HG02610 (cell line): ENCODE data around the gene PTGIS.
A peak's percentile ranks its signal among the peaks of the same experiment; 100 is the strongest.

ENCODE experiments used
- ATAC-seq: cut with Tn5 transposase; IDR thresholded peaks from one replicate; pipeline ENCODE4 v1.9.1; 2021; ENCODE audit warnings: mild to moderate bottlenecking, moderate library complexity; ENCODE audit not compliant: unreplicated experiment

The PTGIS gene

DNA sequence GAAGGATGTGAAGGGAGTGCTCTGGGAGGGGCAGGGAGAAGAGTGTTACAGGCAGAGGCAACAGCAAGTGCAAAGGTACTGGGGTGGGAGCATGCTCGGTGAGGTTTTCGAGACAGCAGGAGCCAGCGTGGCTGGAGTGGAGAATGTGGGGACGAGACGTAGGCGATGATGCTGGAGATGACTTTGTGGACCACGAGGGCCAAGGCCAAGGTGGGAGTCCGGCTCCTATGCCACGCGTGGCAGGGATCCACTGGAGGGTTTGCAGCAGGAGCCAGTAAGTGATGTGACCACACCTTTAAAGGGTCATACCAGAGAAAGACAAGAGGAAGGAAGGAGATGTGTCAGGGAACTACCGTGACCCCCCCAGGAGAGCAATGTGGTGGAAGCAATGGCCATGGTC lies 7.3 kb downstream of the PTGIS start:
- no peak for ATAC-seq

DNA sequence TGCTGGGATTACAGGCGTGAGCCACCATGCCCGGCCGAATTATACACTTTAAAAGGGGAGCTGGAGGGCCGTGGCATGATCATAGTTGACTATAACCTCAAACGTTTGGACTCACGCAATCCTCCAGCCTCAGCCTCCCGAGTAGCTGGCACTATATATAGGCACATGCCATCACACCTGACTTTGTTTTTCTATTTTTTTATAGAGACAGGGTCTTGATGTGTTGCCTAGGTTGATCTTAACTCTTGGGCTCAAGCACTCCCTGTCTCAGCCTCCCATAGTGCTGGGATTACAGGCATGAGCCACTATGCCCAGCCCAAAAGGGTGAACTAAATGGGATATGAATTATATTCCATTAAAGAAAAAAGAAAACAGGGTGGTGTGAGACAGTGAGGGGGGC lies 7.8 kb downstream of the PTGIS start:
- ATAC-seq: no peak

DNA sequence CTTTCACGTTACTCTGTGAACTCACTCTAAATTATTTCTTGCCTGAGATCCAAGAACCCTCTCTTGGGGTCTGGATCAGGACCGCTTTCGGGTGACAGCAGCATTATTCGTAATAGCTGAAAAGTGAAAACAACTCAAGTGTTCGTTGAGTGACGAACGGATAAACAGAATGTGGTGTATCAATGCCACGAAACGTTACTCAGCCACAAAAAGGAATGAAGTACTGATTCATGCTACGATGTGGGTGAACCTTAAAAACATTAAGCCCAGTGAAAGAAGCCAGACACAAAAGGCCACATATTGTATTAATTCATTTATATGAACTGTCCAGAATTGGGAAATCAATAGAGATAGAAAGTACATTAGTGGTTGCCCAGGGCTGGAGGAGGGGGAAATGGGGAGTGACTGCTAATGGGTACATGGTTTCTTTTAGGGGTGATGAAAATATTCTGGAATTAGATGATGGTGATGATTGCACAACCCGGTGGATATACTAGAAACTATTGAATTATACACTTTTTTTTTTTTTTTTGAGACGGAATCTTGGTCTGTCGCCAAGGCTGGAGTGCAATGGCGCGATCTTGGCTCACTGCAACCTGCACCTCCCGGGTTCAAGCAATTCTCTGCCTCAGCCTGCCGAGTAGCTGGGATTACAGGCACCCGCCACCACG lies 8.4 kb downstream of the PTGIS start:
- no peak for ATAC-seq

DNA sequence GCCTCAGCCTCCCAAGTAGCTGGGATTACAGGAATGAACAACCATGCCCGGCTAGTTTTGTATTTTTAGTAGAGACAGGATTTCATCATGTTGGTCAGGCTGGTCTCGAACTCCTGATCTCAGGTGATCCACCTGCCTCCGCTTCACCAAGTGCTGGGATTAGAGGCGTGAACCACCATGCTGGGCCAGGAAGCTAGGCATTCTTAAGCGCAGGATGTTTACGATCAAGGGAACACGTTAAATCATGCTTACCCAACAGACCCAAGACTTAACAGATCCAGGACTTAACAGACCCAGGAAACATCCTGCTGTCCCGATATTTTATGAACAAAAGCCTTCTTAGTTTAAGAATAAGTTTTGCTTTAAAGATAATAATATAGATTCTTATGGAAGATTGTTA lies 9.1 kb downstream of the PTGIS start:
- ATAC-seq: no peak

DNA sequence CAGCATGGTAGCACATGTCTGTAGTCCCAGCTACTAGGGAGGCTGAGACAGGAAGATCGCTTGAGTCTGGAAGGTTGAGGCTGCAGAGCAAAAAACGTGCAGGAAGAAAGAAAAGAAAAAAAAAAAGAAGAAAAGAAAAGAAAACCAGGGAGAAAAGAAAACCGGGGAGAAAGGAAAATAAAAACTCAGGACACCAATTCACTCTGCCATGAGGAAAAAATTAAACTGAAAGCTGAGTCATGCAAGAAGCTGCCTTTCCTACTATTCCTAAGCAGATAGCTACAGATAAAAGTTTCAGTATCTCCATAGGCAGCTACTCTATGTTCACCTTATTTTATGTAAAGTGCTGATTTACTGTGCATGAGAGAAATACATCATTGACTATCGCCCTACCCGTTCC lies 10.5 kb downstream of the PTGIS start:
- no peak for ATAC-seq

DNA sequence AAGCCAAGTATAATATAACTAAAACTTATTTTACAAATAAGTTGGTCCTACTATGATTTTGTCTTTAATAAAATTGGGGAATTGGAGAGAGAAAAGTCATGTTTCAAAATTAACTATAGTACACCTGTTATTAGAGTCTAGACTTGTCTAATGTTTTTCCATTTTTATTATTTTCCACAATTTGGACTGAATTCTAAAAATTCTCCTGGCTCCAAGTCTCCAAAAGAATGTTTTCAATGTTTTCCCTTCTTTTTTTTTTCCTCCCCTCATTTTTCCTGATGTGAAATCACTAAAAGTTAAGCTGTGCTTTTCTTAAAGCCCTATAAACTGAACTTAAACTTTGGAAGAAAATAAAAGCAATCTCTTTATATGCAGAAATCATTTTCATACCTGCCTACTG lies 11.3 kb downstream of the PTGIS start:
- ATAC-seq: no peak

DNA sequence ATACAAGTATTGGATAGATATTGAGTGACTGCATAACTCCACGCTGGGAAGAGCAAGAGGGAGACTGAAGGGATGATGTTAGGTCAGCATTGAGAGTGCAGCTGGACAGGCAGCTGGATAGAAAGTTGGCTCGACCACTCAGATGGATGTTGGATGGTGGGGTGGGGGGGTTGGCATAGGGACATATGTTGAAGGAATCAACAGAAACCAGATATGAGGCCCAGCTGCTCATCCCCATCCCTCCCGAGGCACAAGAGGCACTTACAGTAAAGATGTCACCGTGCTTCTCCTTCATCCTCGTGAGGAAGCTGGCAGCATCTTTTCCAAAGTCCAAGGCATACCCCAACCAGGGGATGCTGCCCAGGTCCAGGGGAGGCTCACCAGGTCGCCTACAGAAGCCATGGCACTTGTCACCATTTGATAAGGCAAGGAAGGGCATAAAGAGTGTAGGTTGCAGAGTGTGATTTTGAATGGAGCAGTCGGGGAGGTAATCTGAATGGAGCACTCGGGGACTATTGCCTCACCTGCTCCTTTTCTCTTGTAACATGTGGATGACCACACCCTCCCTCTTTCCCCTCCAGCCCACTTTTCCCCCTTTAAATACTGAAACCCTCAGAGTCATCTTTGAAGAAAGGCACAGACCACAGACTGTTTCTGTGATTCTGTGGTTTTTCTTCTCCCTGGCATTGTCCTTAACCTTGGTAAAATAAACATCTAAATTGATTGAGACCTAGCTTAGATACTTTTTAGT lies 18.0 kb downstream of the PTGIS start:
- ATAC-seq: no peak

DNA sequence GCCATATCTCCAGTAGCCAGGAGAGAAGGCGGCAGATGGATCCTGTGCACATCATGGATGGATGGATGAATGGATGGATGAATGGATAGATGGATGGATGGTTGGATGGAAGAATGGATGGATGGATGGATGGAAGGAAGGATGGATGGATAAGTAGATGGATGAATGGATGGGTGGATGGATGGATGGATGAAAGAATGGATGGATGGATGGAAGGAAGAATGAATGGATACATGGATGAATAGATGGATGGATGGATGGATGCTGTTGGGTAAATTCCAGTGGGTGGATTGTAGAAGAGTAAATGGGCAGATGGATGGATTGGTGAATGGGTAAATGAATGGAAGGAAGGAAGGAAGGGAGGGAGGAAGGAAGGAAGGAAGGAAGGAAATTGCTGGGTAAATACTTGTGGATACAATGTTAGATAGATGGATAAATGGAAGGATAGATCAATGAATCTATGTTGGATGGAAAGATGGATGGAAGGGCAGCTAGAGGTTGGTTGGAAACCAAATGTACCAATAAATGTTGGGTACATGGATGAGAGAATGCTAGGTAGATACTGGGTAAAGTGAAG lies 19.5 kb downstream of the PTGIS start:
- ATAC-seq: no peak

DNA sequence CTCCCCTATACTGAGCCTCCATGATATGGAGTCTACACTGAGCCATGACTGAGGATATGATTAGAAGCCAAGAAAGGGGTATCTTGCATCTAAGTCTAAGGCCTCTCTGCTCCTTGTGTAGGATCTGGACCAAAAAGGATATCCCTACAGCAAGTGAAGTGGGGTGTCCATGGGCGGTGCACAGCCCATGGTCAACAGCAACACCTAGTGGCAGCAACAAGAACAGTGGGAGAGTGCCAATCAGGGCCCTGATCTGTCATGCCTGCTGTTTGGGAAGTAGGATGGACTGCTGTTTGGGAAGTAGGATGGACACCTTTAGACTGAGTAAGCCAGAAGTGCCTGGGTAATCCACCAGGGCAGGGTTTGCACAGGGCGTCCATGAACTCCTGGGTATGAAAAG lies 22.4 kb downstream of the PTGIS start:
- no peak for ATAC-seq

DNA sequence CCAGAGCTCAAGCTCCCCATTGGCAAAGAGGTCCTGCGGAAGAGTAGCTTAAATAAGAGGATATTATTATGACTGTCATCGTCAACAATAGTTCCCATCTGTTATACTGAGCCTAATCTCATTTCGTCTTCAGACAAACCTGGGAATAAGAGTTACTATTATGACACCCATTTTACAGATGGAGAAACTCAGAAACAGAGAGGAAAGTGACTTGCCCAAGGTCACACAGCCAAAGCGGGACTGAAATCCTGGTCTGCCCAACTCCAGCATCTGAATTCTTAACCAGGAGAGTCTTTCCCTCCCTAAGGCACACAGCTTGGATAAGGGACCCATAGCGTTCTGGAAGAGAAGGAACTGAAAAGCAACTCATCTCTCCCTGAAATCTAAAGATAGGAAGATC lies 23.4 kb downstream of the PTGIS start:
- no peak for ATAC-seq

DNA sequence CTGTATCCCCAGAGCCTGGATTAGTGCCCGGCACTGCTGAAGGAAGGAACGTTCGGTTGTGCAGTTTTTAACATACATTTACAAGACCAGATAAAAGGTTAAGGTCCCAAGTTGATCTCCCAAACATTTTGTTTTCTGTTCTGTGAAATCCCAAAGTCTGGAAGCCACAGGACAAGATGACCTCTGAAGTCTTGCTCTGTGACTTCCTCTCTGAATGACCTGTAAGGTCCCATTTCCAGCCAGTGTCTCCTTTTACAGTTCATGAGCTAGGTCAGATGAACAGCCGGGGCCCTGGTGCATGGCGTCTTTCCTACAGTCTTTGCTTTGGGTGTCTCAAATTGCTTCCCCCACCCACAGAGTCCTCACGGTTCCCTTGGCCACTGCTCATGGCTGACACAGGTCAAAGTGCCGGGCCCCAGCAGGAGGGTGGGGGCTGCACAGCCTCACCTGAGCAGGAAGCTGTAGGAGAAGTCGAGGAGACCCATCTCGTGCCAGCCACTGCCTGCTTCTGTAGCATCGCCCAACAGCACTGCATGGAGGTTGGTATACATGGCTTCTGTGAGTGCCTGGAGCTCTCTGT lies 24.0 kb downstream of the PTGIS start:
- no peak for ATAC-seq

DNA sequence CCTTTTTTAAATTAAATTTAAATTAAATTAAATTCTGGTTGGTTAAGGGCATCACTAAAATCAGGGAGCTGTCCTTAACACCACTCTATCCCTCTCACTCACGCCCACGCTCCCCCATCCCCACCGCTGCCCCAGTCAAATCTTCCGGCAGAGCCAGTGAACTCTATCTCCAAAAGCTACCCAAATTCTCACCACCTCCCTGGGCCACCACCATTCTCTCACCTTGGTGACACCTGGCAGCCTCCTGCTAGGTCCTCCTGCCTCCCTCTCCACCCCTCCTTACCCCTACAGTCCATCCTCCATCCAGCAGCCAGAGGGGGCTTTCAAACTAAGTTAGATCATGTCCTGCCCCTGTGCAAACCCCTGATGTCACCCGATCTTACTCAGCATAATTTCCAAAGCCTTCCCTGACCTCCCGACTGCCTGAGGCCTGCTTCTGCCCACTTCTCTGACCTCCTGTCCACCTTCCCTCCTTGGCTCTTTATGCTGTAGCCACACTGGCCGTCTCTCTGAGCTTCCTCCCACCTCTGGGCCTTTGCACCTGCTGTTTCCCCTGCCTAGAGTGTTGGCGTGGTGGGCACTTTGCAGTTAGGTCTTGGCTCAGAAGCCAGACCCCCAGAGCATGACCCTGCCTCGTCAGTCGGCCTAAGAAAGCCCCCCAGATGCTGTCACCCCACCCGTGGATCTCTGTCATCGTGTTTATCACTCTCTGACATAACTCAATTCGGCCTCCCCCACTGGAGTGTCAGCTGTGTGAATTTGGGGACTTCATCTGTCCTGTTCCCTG lies 24.7 kb downstream of the PTGIS start:
- ATAC-seq: no peak

DNA sequence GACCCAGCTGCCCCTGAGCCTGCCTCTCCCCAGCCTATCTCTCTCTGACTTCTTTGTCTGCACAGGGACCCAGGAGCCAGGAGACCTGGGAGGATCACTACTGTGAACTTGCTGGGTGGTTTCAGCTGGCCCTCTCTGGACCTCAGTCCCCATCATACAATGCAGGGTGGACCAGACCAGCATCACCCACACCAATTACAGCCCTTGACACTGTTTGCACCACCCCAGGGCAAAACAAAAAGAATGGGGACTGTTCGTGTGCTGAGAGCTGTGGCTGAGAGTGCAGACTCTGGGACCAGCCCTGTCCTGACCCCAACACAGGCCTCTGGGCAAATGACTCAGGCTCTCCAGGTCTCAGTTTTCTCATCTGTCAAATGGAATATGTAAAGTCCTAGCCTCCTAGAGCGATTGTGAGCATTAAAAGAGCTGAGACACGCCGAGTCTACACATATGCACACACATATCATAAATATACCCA lies 25.4 kb downstream of the PTGIS start:
- ATAC-seq: no peak

DNA sequence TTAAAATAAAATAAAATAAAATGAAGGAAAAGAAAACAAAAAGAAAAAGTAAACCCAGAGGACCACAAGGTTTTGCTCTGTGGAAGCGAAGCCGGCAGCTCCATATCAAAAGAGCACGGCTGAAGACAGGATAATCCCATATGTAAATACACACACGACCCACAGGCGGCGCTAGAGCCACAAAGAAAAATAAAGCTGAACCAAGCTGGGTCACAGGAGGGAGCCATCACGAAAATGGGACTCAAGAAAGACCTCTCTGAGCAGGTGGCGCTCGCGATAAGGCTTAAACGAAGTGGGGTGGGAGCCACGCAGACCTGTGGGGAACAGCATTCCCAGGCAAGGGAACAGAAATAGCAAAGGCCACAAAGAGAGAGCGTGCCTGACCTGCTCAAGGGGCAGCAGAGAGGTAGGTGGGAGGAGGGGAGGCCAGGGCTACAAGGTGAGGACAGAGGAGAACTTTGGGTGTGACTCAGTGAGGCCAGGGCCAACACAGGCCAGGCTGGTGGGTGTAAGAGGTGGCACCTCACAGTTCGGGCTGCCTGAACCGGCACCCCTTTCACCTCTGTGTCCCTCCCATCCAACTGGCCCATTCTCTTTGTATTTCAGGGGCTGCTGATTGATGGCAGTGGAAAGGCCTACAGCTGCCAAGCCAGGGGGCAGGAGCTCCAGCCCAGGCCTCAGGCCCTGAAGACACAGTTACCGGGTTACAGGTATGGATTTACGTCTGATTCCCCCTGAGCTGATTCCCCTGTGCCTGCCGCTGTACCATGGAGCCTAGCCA lies 26.0 kb downstream of the PTGIS start:
- no peak for ATAC-seq

DNA sequence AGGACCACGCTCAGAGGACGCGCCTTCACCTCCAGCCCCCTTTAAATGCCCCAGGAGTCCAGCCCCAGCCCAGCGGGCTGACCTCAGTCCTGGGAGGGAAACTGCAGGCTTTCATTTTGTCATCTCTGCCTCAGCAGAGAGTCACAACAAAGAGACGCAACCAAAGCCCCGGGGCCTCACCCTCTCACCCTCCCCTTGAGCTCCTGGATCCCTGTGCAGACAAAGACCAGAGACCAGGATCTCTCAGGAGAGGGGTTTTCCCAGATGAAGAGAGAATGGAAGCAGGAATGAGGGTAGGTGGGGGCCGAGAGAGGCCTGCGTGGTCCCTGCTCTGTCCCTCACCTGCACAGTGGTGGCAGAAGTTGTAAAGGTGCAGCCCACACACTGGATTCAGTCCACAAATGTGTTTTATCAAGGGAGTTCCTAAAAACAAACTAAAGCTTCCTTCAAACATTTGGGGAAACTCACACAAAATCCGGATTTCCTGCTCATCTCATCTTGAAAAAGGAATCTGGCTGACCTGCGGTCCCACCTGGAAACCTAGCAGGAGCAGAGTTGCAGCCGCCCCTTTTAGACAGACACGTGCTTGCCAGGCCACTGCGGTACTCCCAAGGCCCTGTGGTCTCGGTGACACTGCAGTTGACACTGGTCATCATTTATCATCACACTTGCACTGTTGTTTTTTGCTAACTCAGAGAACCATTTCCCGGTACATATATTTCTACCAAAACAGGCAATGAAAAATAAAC lies 27.1 kb downstream of the PTGIS start:
- ATAC-seq: no peak

DNA sequence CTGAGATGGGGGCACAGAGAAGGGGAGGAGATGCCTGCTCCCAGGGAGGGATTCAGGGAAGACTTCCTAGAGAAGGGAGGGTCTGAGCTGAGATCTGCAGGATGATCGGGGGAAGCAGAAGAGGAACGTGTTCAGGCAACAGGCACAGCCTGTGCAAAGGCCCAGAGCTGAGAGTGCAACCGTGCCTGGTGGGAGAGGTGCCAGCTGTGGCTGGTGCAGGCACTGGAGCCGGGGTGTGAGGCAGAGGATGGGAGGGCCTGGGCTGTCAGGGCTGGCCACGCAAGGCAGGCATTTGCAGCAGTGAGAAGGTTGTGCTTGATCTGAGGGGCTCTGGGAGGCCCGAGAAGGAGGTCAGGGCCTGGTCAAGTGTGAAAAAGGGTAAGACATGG lies 27.7 kb downstream of the PTGIS start:
- ATAC-seq: no peak

DNA sequence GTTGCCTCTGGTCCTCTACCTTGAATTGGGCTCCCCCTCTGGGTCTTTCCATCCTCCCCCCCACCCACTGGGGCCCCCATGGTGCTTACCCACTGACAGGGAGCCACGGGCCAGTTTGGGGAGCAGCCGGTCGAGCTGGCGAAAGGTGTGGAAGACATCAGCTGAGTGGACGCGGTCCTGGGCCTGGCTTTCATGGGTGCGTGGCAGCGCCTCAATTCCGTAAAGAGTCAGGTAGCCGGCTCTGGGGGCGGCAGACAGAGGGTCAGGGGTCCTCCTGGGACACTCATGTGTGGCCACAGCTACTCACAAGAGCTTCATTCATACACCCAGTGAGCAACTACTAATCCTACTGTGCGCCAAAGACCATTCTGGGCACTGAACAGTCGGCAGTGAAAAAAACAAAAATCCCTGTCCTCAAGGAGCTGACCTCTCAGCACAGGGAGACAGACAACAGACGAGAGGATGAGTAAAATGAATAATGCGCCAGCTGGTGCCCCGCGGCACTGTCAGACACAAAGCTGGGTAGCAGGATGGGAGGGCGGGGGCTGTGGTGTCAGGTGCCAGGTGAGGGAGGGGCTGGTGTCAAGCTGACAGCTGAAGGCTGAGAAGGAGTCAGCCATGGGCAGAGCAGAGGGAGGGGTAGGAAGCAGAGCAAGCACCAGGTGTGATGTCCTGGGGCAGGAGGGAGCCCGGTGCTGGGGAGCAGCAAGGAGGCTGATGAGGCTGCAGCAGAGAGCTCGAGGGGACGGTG lies 28.3 kb downstream of the PTGIS start:
- ATAC-seq: no peak

DNA sequence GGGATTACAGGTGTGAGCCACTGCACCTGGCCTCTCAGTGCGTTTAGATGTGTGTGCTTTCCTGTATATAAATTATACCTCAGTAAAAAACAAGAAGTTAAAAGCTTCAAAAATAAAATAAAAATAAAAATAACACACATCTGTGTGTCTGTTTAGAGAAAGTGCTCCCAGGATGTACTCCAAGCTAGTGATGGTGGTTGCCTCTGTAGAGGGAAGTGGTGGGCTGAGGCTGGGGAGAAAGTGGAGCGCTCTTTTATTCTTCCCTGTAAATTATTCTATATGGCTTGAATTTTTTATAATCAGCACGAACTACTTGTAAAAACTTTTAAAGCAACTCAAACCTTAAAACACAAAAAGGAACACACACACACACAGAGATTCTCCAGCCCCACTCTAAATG lies 29.0 kb downstream of the PTGIS start:
- ATAC-seq: no peak

DNA sequence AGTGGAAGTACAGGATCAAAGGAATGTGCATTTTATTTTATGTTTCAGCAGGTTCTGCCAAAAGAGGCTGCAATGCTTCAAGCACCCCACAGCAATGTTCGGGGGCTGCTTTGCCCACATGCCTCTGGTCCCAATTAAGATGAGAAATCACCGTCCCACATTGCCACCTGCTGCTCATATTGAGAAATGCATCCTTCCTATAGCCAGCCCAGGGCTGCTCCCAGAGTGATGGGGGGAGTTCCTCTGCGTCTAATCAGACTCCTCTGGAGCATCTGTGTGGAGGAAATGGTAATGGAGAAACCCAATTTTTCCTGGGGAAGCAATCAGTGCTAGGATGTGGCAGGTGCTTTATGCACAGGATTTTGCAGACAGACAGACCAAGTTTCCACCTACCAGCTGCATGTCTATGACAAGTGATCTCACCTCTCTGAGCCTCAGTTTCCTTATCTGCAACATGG lies 33.7 kb downstream of the PTGIS start:
- ATAC-seq: peak; percentile 49
